ENCODE results near the gene JKAMP.

DNA sequence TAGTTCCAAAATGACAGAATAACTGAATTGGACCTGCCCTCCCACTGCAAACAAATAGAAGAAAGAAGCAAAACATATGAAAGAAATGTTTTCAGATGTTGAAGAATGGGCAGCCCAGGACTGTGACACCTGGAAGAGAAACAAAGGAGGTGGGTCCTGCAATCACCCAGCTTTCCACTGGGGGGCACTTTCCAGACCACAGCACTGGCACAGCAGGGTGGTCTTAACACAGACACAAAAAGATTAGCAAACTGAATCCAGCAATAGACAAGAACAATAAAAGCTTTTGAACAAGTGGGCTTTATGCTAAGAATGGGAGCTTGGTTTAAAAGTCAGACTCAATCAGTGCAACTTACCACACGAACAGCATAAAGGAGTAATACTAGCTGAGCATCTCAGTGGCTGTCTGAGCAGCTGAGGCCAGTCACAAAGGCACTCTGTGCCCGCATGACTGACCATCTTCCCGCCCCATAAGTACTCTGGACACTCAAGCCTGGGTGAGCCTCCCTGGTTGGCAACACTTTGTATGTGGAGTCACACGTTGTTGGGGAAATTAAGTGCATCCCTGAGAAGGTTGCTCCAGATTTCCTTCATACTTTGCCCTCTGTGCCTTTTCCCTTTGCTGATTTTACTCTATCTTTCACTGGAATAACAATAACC lies 27.7 kb downstream of the JKAMP start:
- TF ChIP-seq YY1 (IDR thresholded peaks at IDR 0.05; ENCODE audit: insufficient read depth, insufficient read length) (no peak), ZNF274 (IDR thresholded peaks at IDR 0.05; ENCODE audit: low read depth, low read length) (no peak)

All from NT2/D1 (cell line).